Gastroesophageal sphincter (tissue), 4 donors: ENCODE measurements around the gene PLPP1. TPM values are rescaled to one million over a fixed set of nuclear protein-coding genes. Genes with fewer than 3 reads are reported as not detected.

ENCODE experiments used
- ATAC-seq: fragments of 150-250 bp; one replicate; pipeline ENCODE4 v1.9.1; 2016; ENCODE audit warnings: mild to moderate bottlenecking, moderate library complexity
- H3K27ac ChIP-seq, 4 donors: fragments of 200-600 bp; sonication (generic) in 3 of 4; 1 replicate in 3 of 4; 2 replicates in 1 of 4; pipeline ENCODE4 v1.5.1; 2016 to 2019
- H3K27me3 ChIP-seq: fragments of 200-600 bp; sonication (generic); one replicate; pipeline ENCODE4 v1.5.1; 2019
- H3K36me3 ChIP-seq, 2 donors: fragments of 200-600 bp; sonication (generic); one replicate each; pipeline ENCODE4 v1.5.1; 2019; ENCODE audit warnings: control low read depth in 1 of 2
- H3K4me1 ChIP-seq, 3 donors: fragments of 200-600 bp; sonication (generic); 1 replicate in 2 of 3; 2 replicates in 1 of 3; pipeline ENCODE4 v1.5.1; 2016 to 2019; ENCODE audit warnings: control low read depth in 2 of 3
- H3K4me3 ChIP-seq, 2 donors: fragments of 200-600 bp; sonication (generic); one replicate each; pipeline ENCODE4 v1.5.1; 2019; ENCODE audit warnings: mild to moderate bottlenecking in 1 of 2, moderate library complexity in 1 of 2
- H3K9me3 ChIP-seq, 3 donors: fragments of 200-600 bp; sonication (generic); one replicate each; pipeline ENCODE4 v1.5.1; 2017 to 2019; ENCODE audit warnings: control low read depth in 2 of 3
- EP300 ChIP-seq: sonication (generic); formaldehyde crosslinking; IDR thresholded peaks from one replicate; pipeline ENCODE4 v1.6.1; 2017; ENCODE audit warnings: antibody characterized with exemption, mild to moderate bottlenecking
- POLR2A ChIP-seq, 2 donors: fragments of 450-650 bp; IDR thresholded peaks; one replicate each; pipeline ENCODE4 v1.6.1; 2017; ENCODE audit warnings: antibody characterized with exemption in 2 of 2, mild to moderate bottlenecking in 2 of 2, moderate library complexity in 1 of 2
- POLR2AphosphoS5 ChIP-seq: sonication (generic); formaldehyde crosslinking; IDR thresholded peaks from one replicate; pipeline ENCODE4 v1.6.1; 2017; ENCODE audit warnings: antibody characterized with exemption
- WGBS, 2 donors: methylation state at CpG; one replicate each; pipeline ENCODE4 v1.1.5; 2018; ENCODE audit warnings: low coverage in 1 of 2; 5-methylcytosine and 5-hydroxymethylcytosine counted together
- total RNA-seq, 4 donors: library from RNA; depleted of rRNA; stranded (reverse); fragments of >200 nt; gene quantifications; one replicate each; pipeline ENCODE4 v1.1.0, GENCODE V29; 2016
- TF ChIP-seq, protein P1 (sequence below), 4 experiments: fragments of 200-600 bp in 2 of 4; fragments of 450-650 bp in 2 of 4; sonication (generic) in 1 of 4; IDR thresholded peaks; one replicate each; pipeline ENCODE4 v1.5.1; 2017 to 2019; ENCODE audit warnings: antibody characterized with exemption in 4 of 4, mild to moderate bottlenecking in 2 of 4, moderate library complexity in 2 of 4

The PLPP1 gene
- 100 to 1,000 TPM; 209 to 314 (median 250) TPM for total RNA-seq

DNA sequence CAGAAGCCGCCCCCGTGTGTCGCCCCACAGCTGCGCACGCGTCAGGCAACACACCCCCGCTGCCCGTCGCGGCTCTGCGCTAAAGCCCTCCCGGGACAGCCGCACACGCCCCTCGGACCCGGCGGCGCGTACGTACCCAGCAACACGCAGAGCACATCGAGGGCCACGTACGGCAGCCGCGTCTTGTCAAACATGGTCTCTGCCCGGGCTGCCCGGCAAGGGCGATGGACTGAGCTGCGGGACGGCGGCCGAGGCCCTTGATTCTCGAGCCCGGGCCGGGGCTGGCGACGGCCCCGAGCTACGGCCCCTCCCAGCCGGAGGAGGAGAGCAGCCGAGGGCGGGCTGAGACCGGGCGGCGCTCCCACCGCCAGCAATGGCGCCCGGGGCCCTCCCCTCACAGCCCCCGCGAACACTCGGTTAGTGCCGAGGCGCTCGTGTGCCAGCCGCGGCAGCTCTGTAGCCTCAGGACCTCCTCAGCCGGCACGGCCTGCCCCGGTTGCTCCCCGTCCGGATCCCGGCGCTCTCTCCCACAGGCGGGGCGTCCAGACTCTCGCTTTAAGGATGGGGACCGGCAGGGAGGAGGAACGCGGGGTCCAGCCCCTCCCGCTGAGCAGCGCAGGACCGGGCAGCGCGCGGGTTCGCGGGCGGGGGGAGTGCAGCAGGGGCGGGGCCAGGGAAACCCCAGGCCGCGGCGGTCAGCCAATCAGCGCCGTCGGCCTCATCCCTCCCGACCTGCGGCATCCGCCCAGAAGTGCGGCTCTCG, at the start of gene PLPP1:
TSS of gene PLPP1 (minus strand) at position 529 of the 763 bp plus-strand sequence. CDS start at position 194, 335 bp downstream.
- H3K27ac ChIP-seq: peak within 1 kb of the TSS; percentile 72 to 99 (median 96)
- H3K4me3 ChIP-seq: peak within 1 kb of the TSS; percentile 83 to 84
- peaks cover 0 to 4% of the 10 kb centered on the region in 2 donors for H3K36me3 ChIP-seq
- H3K27me3 ChIP-seq: no peaks in the 10 kb centered on the region
- TF ChIP-seq EP300: no peak
- TF ChIP-seq POLR2A (IDR thresholded peaks at IDR 0.05): peak; percentile 71 to 76
- peak; percentile 85 for TF ChIP-seq POLR2AphosphoS5
- TF ChIP-seq, protein P1, sequence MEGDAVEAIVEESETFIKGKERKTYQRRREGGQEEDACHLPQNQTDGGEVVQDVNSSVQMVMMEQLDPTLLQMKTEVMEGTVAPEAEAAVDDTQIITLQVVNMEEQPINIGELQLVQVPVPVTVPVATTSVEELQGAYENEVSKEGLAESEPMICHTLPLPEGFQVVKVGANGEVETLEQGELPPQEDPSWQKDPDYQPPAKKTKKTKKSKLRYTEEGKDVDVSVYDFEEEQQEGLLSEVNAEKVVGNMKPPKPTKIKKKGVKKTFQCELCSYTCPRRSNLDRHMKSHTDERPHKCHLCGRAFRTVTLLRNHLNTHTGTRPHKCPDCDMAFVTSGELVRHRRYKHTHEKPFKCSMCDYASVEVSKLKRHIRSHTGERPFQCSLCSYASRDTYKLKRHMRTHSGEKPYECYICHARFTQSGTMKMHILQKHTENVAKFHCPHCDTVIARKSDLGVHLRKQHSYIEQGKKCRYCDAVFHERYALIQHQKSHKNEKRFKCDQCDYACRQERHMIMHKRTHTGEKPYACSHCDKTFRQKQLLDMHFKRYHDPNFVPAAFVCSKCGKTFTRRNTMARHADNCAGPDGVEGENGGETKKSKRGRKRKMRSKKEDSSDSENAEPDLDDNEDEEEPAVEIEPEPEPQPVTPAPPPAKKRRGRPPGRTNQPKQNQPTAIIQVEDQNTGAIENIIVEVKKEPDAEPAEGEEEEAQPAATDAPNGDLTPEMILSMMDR (IDR thresholded peaks at IDR 0.05): peak in 2 of 4 experiments; percentile 18 to 32
- no CpG with 5 or more reads among the region's 91 CpGs for WGBS, 2 donors
- peaks cover 2 to 40% (median 3%) of the 10 kb centered on the region in 3 donors for H3K4me1 ChIP-seq
- peak; percentile 96 for ATAC-seq
- H3K9me3 ChIP-seq: no peaks in the 10 kb centered on the region

DNA sequence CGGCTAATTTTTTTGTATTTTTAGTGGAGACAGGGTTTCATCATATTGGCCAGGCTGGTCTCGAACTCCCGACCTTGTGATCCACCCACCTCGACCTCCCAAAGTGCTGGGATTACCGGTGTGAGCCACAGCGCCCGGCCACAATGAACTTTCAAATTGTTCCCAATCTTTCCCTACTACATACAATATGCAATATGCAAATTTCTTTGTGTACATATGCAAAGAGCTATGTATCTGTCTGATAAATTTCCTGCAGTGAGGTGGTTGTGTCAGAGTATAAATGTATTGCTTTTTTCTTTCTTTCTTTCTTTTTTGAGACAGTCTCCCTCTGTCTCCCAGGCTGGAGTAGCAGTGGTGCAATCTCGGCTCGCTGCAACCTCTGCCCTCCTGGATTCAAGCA, 48.8 kb upstream of the PLPP1 start:
- peaks cover 0 to 22% (median 10%) of the 10 kb centered on the region in 3 donors for H3K4me1 ChIP-seq
- no peaks in the 10 kb centered on the region for H3K27me3 ChIP-seq
- H3K4me3 ChIP-seq: no peak overlapping the region
- no peak for ATAC-seq
- TF ChIP-seq, protein P1 (IDR thresholded peaks at IDR 0.05): no peak
- TF ChIP-seq POLR2AphosphoS5 (no peak), POLR2A (IDR thresholded peaks at IDR 0.05) (no peak), EP300 (no peak)
- no peak overlapping the region for H3K27ac ChIP-seq
- H3K36me3 ChIP-seq: no peaks in the 10 kb centered on the region
- WGBS, 2 donors: 83 to 100% methylated on average over 9 of the region's 9 CpGs
- no peaks in the 10 kb centered on the region for H3K9me3 ChIP-seq

DNA sequence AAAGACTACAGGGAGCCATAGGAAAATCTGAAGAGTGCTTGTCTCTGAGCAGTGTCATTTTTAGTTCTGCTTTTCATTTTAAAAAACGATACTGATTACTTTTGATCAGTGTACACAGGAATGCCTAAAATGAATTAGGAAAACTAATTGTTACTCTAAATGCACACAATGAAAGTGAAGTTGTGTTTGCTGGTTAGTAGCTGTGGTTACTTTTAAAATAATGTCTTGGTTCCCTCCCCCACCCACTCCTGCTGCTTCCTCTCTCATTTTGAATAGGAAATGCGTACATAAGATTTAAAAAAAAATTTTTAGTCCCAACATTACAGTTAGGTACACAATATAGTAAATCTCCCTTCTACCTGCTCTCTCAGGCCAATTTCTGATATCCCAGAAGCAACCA, 47.5 kb upstream of the PLPP1 start:
- Histone ChIP-seq H3K4me1 (peaks cover 8 to 35% (median 17%) of the 10 kb centered on the region in 3 donors), H3K27ac (no peak overlapping the region), H3K9me3 (no peaks in the 10 kb centered on the region), H3K4me3 (no peak overlapping the region), H3K27me3 (no peaks in the 10 kb centered on the region), H3K36me3 (no peaks in the 10 kb centered on the region)
- ATAC-seq: no peak
- no peak for TF ChIP-seq POLR2AphosphoS5
- no peak for TF ChIP-seq POLR2A (IDR thresholded peaks at IDR 0.05)
- TF ChIP-seq EP300: no peak
- TF ChIP-seq, protein P1 (IDR thresholded peaks at IDR 0.05): no peak
- WGBS, 2 donors: 52 to 55% methylated on average over 2 of the region's 2 CpGs

DNA sequence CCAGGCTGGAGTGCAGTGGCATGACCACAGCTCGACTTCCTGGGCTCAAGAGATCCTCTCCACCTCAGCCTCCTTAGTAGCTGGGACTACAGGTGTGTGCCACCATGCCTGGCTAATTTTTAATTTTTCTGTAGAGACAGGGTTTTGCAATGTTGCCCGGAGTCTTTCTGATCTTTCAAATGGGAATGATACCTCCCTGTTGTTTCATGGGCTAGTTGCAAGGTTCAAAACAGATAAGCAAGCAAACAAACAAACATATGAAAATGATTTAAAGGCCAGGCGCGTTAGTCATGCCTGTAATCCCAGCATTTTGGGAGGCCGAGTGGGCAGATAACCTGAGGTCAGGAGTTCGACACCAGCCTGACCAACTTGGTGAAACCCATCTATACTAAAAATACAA, 45.3 kb upstream of the PLPP1 start:
- no peak for ATAC-seq
- Histone ChIP-seq H3K9me3 (no peaks in the 10 kb centered on the region), H3K4me1 (peaks cover 11 to 45% (median 25%) of the 10 kb centered on the region in 3 donors), H3K4me3 (no peak overlapping the region), H3K27me3 (no peaks in the 10 kb centered on the region), H3K27ac (no peak overlapping the region), H3K36me3 (no peaks in the 10 kb centered on the region)
- TF ChIP-seq POLR2A (IDR thresholded peaks at IDR 0.05) (no peak), POLR2AphosphoS5 (no peak), EP300 (no peak)
- TF ChIP-seq, protein P1 (IDR thresholded peaks at IDR 0.05): no peak
- 92 to 96% methylated on average over 5 to 6 of the region's 6 CpGs for WGBS, 2 donors

DNA sequence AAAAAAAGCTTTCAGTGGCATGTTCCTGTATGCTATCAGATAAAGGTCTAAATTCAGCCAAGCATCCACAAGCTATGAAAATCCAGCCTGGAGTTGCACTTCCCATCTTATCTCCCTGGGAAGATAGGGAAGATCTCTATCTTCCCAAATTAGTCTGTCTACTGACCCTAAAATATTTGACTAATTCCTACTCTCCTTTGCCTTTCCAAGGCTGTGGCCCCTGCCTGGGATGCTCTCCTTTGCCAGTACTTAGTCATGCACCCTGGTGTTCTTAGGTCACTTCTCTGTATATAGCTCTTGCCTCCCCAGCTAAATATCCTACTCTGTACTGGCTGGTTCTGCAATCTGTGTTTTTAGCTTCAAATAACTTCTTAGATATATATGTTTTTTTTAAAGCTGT, 44.0 kb upstream of the PLPP1 start:
- Histone ChIP-seq H3K4me1 (peaks cover 11 to 39% (median 18%) of the 10 kb centered on the region in 3 donors), H3K27me3 (no peaks in the 10 kb centered on the region), H3K27ac (peak overlapping the region in 1 of 4 donors; percentile 54), H3K36me3 (no peaks in the 10 kb centered on the region), H3K4me3 (no peak overlapping the region), H3K9me3 (no peaks in the 10 kb centered on the region)
- no peak for ATAC-seq
- peak; percentile 32 for TF ChIP-seq POLR2AphosphoS5
- no peak for TF ChIP-seq POLR2A (IDR thresholded peaks at IDR 0.05)
